H1 (cell line): ENCODE results near the gene PLCH2. TPM values are rescaled to one million over a fixed set of nuclear protein-coding genes. Genes with fewer than 3 reads are reported as not detected.

Source experiments
- CBX5 ChIP-seq: fragments of 300-800, 300-1000 bp; sonication (generic); IDR thresholded peaks from 2 replicates; pipeline ENCODE4 v1.7.1; 2016; ENCODE audit warnings: antibody characterized with exemption, low read length, low read depth
- CHD7 ChIP-seq: fragments of 300-600 bp; sonication (generic); IDR thresholded peaks from 2 replicates; pipeline ENCODE4 v1.7.1; 2012; ENCODE audit warnings: low read length, moderate library complexity, mild to moderate bottlenecking, inconsistent platforms; ENCODE audit not compliant: insufficient replicate concordance
- JUN ChIP-seq: IDR thresholded peaks from 2 replicates; pipeline ENCODE4 v1.6.1; 2011; ENCODE audit warnings: low read depth, mild to moderate bottlenecking, improper control_type of control experiment, low read length
- MAFK ChIP-seq: IDR thresholded peaks from 2 replicates; pipeline ENCODE4 v1.6.1; 2012; ENCODE audit warnings: low read depth, mild to moderate bottlenecking, improper control_type of control experiment, low read length
- POLR2A ChIP-seq, 2 experiments: IDR thresholded peaks; 1 replicate in 1 of 2; 2 replicates in 1 of 2; pipeline ENCODE4 v1.6.1; 2011; ENCODE audit warnings: low read depth in 2 of 2, low read length in 2 of 2, mild to moderate bottlenecking in 2 of 2; ENCODE audit errors: control extremely low read depth in 1 of 2
- POLR2AphosphoS5 ChIP-seq: IDR thresholded peaks from 2 replicates; pipeline ENCODE4 v1.6.1; 2011; ENCODE audit warnings: low read depth, low read length
- RAD21 ChIP-seq, 2 experiments: IDR thresholded peaks in 1 of 2; conservative IDR thresholded peaks in 1 of 2; 2 replicates each; pipeline ENCODE4 v1.6.1; 2011; ENCODE audit warnings: low read depth in 2 of 2, low read length in 2 of 2, improper control_type of control experiment in 1 of 2, inconsistent platforms in 1 of 2, mild to moderate bottlenecking in 1 of 2, moderate library complexity in 1 of 2
- SIN3A ChIP-seq, 2 experiments: IDR thresholded peaks in 1 of 2; conservative IDR thresholded peaks in 1 of 2; 2 replicates each; pipeline ENCODE4 v1.6.1; 2011 to 2012; ENCODE audit warnings: low read length in 2 of 2, improper control_type of control experiment in 1 of 2, low read depth in 1 of 2, mild to moderate bottlenecking in 1 of 2
- SP2 ChIP-seq: IDR thresholded peaks from 2 replicates; pipeline ENCODE4 v1.6.1; 2012; ENCODE audit warnings: mild to moderate bottlenecking, low read length, inconsistent platforms
- polyA plus RNA-seq, 7 experiments: library from polyadenylated mRNA; depleted of rRNA in 3 of 7; stranded (reverse) in 5 of 7; unstranded in 2 of 7; fragments of >200 nt in 5 of 7; fragments of 200-250 nt in 2 of 7; gene quantifications; 1 replicate in 5 of 7; 2 replicates in 1 of 7; 4 replicates in 1 of 7; pipeline versions ENCODE4 v1.2.1 to v1.2.3, GENCODE V29; 2011 to 2013; ENCODE audit warnings: missing spikeins in 2 of 7, mixed read lengths in 2 of 7
- total RNA-seq: library from RNA; stranded (reverse); fragmentation: NEBNext Ultra II Directional; extraction: Animal tissue kit (Norgen Biotek cat#: 25700); gene quantifications from 2 replicates; pipeline ENCODE4 v1.2.1, GENCODE V29; 2021

Gene PLCH2
- total and polyA plus RNA-seq, 2 of the 8 experiments (the other 6 are each of a cell fraction or from before 2014, with no cell fraction given): 0.14 to 0.19 TPM

GRCh38 chr1:2537784-2538115 lies 61.7 kb downstream of the PLCH2 start (continued):
- no peak for TF ChIP-seq JUN
- no peak for TF ChIP-seq RAD21 (IDR thresholded peaks at IDR 0.05 in 1 of 2, conservative IDR thresholded peaks at IDR 0.05 in 1 of 2; ENCODE audit: low read depth in 2 of 2, low read length in 2 of 2)
- TF ChIP-seq POLR2AphosphoS5: no peak
- no peak for TF ChIP-seq MAFK
- no peak for TF ChIP-seq POLR2A (IDR thresholded peaks at IDR 0.05; ENCODE audit: control extremely low read depth in 1 of 2, low read depth in 2 of 2, low read length in 2 of 2)
- TF ChIP-seq SIN3A (conservative IDR thresholded peaks at IDR 0.05 in 1 of 2, IDR thresholded peaks at IDR 0.05 in 1 of 2; ENCODE audit: low read depth in 1 of 2, low read length in 2 of 2): no peak
- no peak for TF ChIP-seq SP2
- TF ChIP-seq CBX5: no peak
- TF ChIP-seq CHD7: no peak
- TF ChIP-seq, all 59 proteins: peak for 0
